SK-N-SH (cell line): ENCODE data around the gene RABEP2. TPM values are rescaled to one million over a fixed set of nuclear protein-coding genes. Genes with fewer than 3 reads are reported as not detected.
"Not testable (repeated sequence)": the region's sequence is repeated elsewhere in the genome, so short reads cannot be mapped to it uniquely, and the experiment has no call there.

ENCODE experiments used
- CTCF ChIA-PET: fragments of 300-600, 350-600 bp; formaldehyde crosslinking; extraction: SDS; loops from one replicate; lab custom pipeline; 2021; lab: Yijun Ruan, JAX
- POLR2A ChIA-PET: fragments of 350-600 bp; sonication (Branson Sonifier 250); formaldehyde crosslinking; extraction: SDS; loops from one replicate; lab custom pipeline; 2020; ENCODE audit warnings: antibody characterized with exemption, inconsistent platforms; lab: Yijun Ruan, JAX
- DNase-seq: peaks from one replicate; pipeline ENCODE4 v3.0.0; 2012
- H2AFZ ChIP-seq: fragments of 200-600 bp; sonication (generic); 2 replicates; pipeline ENCODE4 v1.8.1; 2016; ENCODE audit warnings: antibody characterized with exemption, mild to moderate bottlenecking, low read depth
- H3F3A ChIP-seq: fragments of 200-600 bp; sonication (generic); replicated peaks from 2 replicates; pipeline ENCODE3; 2016; ENCODE audit warnings: antibody characterized with exemption, mild to moderate bottlenecking; ENCODE audit not compliant: insufficient read depth
- H3K27ac ChIP-seq, 2 experiments: fragments of 200-500 bp in 1 of 2; fragments of 200-600 bp in 1 of 2; sonication (Bioruptor generic) in 1 of 2; sonication (generic), shearing (Covaris generic) in 1 of 2; 2 replicates each; pipeline versions ENCODE4 v1.5.1 to v1.6.1; 2014 to 2016; ENCODE audit warnings: low read depth in 2 of 2, inconsistent platforms in 1 of 2, low read length in 1 of 2, mild to moderate bottlenecking in 1 of 2, mixed read lengths in 1 of 2
- H3K27me3 ChIP-seq: fragments of 200-600 bp; sonication (generic), shearing (Covaris generic); 2 replicates; pipeline ENCODE4 v1.6.1; 2016; ENCODE audit warnings: mixed run types; ENCODE audit not compliant: insufficient read depth
- H3K36me3 ChIP-seq, 2 experiments: fragments of 200-500 bp in 1 of 2; fragments of 200-600 bp in 1 of 2; sonication (Bioruptor generic) in 1 of 2; sonication (generic) in 1 of 2; replicated peaks in 1 of 2; 2 replicates each; pipeline versions ENCODE3 to v1.5.1; 2014 to 2016; ENCODE audit warnings: low read length in 1 of 2, mild to moderate bottlenecking in 1 of 2; ENCODE audit not compliant: insufficient read depth in 2 of 2, control insufficient read depth in 1 of 2
- H3K4me1 ChIP-seq, 2 experiments: fragments of 200-500 bp in 1 of 2; fragments of 200-600 bp in 1 of 2; sonication (Bioruptor generic) in 1 of 2; sonication (generic), shearing (Covaris generic) in 1 of 2; 2 replicates each; pipeline versions ENCODE4 v1.5.1 to v1.6.1; 2014 to 2016; ENCODE audit warnings: low read depth in 1 of 2, low read length in 1 of 2, mixed run types in 1 of 2; ENCODE audit not compliant: insufficient read depth in 2 of 2, control insufficient read depth in 1 of 2
- H3K4me2 ChIP-seq: fragments of 200-600 bp; sonication (generic), shearing (Covaris generic); 2 replicates; pipeline ENCODE4 v1.6.1; 2017; ENCODE audit warnings: mixed run types
- H3K4me3 ChIP-seq, 2 experiments: fragments of 200-500 bp in 1 of 2; fragments of 200-600 bp in 1 of 2; sonication (Bioruptor generic) in 1 of 2; sonication (generic), shearing (Covaris generic) in 1 of 2; 2 replicates each; pipeline versions ENCODE4 v1.5.1 to v1.8.1; 2014 to 2016; ENCODE audit warnings: low read depth in 2 of 2, inconsistent platforms in 1 of 2, low read length in 1 of 2, mild to moderate bottlenecking in 1 of 2, mixed read lengths in 1 of 2, moderate library complexity in 1 of 2
- H3K79me2 ChIP-seq: fragments of 200-600 bp; sonication (generic); 2 replicates; pipeline ENCODE4 v1.8.1; 2017; ENCODE audit warnings: mild to moderate bottlenecking; ENCODE audit not compliant: insufficient read depth
- H3K9ac ChIP-seq: fragments of 200-600 bp; sonication (generic); 2 replicates; pipeline ENCODE4 v1.6.1; 2017; ENCODE audit warnings: mixed run types
- H3K9me2 ChIP-seq: fragments of 200-600 bp; sonication (generic); 2 replicates; pipeline ENCODE4 v1.6.1; 2017; ENCODE audit warnings: mixed run types
- H3K9me3 ChIP-seq: fragments of 200-600 bp; sonication (generic); 2 replicates; pipeline ENCODE4 v1.6.1; 2017; ENCODE audit warnings: mixed run types, mild to moderate bottlenecking, moderate library complexity
- H4K20me1 ChIP-seq: fragments of 200-600 bp; sonication (generic); 2 replicates; pipeline ENCODE4 v1.6.1; 2017; ENCODE audit warnings: mild to moderate bottlenecking, mixed run types; ENCODE audit not compliant: insufficient read depth
- EP300 ChIP-seq, 2 experiments: IDR thresholded peaks; 2 replicates each; pipeline versions ENCODE4 v1.4.0 to v1.6.1; 2012; ENCODE audit warnings: borderline replicate concordance in 1 of 2, low read depth in 1 of 2, low read length in 1 of 2
- FOSL2 ChIP-seq: IDR thresholded peaks from 2 replicates; pipeline ENCODE4 v1.4.0; 2012; ENCODE audit warnings: low read depth, mild to moderate bottlenecking, moderate library complexity, borderline replicate concordance
- FOXJ3 ChIP-seq: sonication (generic); formaldehyde crosslinking; IDR thresholded peaks from 2 replicates; pipeline ENCODE4 v1.5.1; 2020; ENCODE audit warnings: mild to moderate bottlenecking, missing genetic modification reagents
- FOXM1 ChIP-seq: IDR thresholded peaks from 2 replicates; pipeline ENCODE4 v1.4.0; 2012; ENCODE audit warnings: low read depth, mild to moderate bottlenecking
- GATA2 ChIP-seq: sonication (generic); formaldehyde crosslinking; IDR thresholded peaks from 2 replicates; pipeline ENCODE4 v1.5.0; 2020; ENCODE audit warnings: mild to moderate bottlenecking, missing genetic modification reagents
- MEF2A ChIP-seq: IDR thresholded peaks from 2 replicates; pipeline ENCODE4 v1.4.0; 2012; ENCODE audit warnings: low read depth, borderline replicate concordance
- NFIC ChIP-seq: IDR thresholded peaks from 2 replicates; pipeline ENCODE4 v1.4.0; 2012; ENCODE audit warnings: borderline replicate concordance
- NRF1 ChIP-seq: IDR thresholded peaks from 2 replicates; pipeline ENCODE4 v1.6.1; 2012; ENCODE audit warnings: low read depth, mild to moderate bottlenecking, low read length
- RXRA ChIP-seq: IDR thresholded peaks from 2 replicates; pipeline ENCODE4 v1.4.0; 2012; ENCODE audit warnings: low read depth, mild to moderate bottlenecking, borderline replicate concordance
- SIN3A ChIP-seq: IDR thresholded peaks from 2 replicates; pipeline ENCODE4 v1.6.1; 2012; ENCODE audit warnings: low read depth, mild to moderate bottlenecking, low read length, moderate library complexity, borderline replicate concordance
- TAF1 ChIP-seq: IDR thresholded peaks from 2 replicates; pipeline ENCODE4 v1.6.1; 2012; ENCODE audit warnings: low read depth, mild to moderate bottlenecking, low read length, moderate library complexity, borderline replicate concordance
- TCF12 ChIP-seq: IDR thresholded peaks from 2 replicates; pipeline ENCODE4 v1.4.0; 2012
- TEAD4 ChIP-seq: IDR thresholded peaks from 2 replicates; pipeline ENCODE4 v1.4.0; 2012; ENCODE audit warnings: mild to moderate bottlenecking, borderline replicate concordance; ENCODE audit not compliant: insufficient read depth
- YY1 ChIP-seq: IDR thresholded peaks from 2 replicates; pipeline ENCODE4 v1.4.0; 2012; ENCODE audit warnings: low read depth, mild to moderate bottlenecking
- WGBS: methylation state at CpG from one replicate; pipeline ENCODE4 v1.1.6; 2017; ENCODE audit warnings: low lambda C conversion rate; 5-methylcytosine and 5-hydroxymethylcytosine counted together
- polyA plus RNA-seq, 3 experiments: library from polyadenylated mRNA; depleted of rRNA; stranded (reverse); fragments of >200 nt; gene quantifications; 2 replicates each; pipeline ENCODE4 v1.2.3, GENCODE V29; 2012
- TF ChIP-seq, protein P1 (sequence below): fragments of 150-350 bp; IDR thresholded peaks from 2 replicates; pipeline ENCODE4 v1.6.1; 2016; ENCODE audit warnings: mild to moderate bottlenecking, low read depth, low read length
- TF ChIP-seq, protein P2 (sequence below): fragments of 200-600 bp; sonication (generic); IDR thresholded peaks from 2 replicates; pipeline ENCODE4 v1.6.1; 2017; ENCODE audit warnings: antibody characterized with exemption, mild to moderate bottlenecking, moderate library complexity

RABEP2 gene
- polyA plus RNA-seq, 1 of the 3 experiments (the other 2 are of a cell fraction), result 46.1 TPM

DNA sequence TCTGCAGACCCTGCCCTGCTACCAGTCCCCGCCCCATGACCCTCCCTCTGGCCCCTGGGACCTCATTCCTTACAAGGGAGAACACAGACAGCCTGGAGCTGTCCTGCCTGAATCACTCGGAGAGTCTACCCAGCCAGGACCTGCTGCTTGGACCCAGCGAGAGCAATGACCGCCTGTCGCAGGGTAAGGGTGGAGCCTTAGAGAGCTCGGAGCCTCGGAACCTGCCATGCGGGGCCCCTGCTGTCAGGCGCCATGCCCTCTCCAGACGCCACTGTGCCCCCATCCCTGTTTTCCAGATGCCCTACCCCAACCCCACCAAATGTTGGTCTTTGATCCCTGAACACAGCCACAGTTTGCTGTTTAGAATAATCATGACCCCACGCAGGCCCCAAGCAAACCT lies 55.8 kb downstream of the RABEP2 start:
- Histone ChIP-seq H3K9me3 (no peaks in the 10 kb centered on the region), H3K4me2 (no peak overlapping the region), H3K27me3 (no peaks in the 10 kb centered on the region), H4K20me1 (0 out of 2 replicates have a peak, but pooled peaks cover 5% of the 10 kb centered on the region), H3F3A (no peaks in the 10 kb centered on the region), H3K36me3 (peaks cover 12 to 64% of the 10 kb centered on the region in 2 experiments), H3K9ac (no peak overlapping the region), H3K4me1 (peaks cover 7 to 13% of the 10 kb centered on the region in 2 experiments; a peak in 2 of 4 replicates), H2AFZ (no peak overlapping the region), H3K27ac (no peak overlapping the region), H3K4me3 (no peak overlapping the region), H3K9me2 (no peaks in the 10 kb centered on the region), H3K79me2 (peaks cover 25% of the 10 kb centered on the region)
- ChIA-PET POLR2A (no interaction called here), CTCF (interaction anchor here (1.8 kb wide), 1 partner anchor 76 kb away, joined by 4 read pairs; no protein-coding TSS in a partner anchor)
- 97% methylated on average over 4 of the region's 11 CpGs for WGBS
- TF ChIP-seq, protein P1, sequence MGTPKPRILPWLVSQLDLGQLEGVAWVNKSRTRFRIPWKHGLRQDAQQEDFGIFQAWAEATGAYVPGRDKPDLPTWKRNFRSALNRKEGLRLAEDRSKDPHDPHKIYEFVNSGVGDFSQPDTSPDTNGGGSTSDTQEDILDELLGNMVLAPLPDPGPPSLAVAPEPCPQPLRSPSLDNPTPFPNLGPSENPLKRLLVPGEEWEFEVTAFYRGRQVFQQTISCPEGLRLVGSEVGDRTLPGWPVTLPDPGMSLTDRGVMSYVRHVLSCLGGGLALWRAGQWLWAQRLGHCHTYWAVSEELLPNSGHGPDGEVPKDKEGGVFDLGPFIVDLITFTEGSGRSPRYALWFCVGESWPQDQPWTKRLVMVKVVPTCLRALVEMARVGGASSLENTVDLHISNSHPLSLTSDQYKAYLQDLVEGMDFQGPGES, result no peak
- TF ChIP-seq YY1, result no peak
- TF ChIP-seq TEAD4, result no peak
- TF ChIP-seq EP300 (IDR thresholded peaks at IDR 0.05; ENCODE audit: borderline replicate concordance in 1 of 2, low read depth in 1 of 2, low read length in 1 of 2), result no peak
- no peak for TF ChIP-seq RXRA
- no peak for DNase-seq

DNA sequence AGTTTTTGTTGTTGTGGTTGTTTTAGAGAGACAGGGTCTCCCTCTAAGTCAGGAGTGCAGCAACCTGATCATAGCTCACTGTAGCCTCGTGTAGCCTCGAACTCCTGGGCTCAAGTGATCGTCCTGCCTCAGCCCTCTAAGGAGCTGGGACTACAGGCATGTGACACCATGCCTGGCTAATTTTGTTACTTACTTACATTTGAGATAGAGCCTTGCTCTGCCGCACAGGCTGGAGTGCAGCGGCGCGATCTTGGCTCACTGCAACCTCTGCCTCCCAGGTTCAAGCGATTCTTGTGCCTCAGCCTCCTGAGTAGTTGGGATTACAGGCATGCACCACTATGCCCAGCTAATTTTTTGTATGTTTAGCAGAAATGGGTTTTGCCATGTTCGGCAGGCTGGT lies 57.4 kb downstream of the RABEP2 start:
- H3K9ac ChIP-seq, H4K20me1 ChIP-seq, H3K9me2 ChIP-seq, H3K4me3 ChIP-seq, H3K27me3 ChIP-seq, POLR2A ChIA-PET, H3K4me2 ChIP-seq, DNase-seq, H2AFZ ChIP-seq, H3K27ac ChIP-seq, H3F3A ChIP-seq, H3K9me3 ChIP-seq: not testable (repeated sequence)
- WGBS, result 90% methylated on average over 8 of the region's 9 CpGs
- Histone ChIP-seq H3K79me2 (peaks cover 40% of the 10 kb centered on the region), H3K36me3 (peaks cover 12 to 48% of the 10 kb centered on the region in 2 experiments), H3K4me1 (peaks cover 7 to 13% of the 10 kb centered on the region in 2 experiments; a peak in 2 of 4 replicates)
- CTCF ChIA-PET, result interaction anchor here (2.0 kb wide), 1 partner anchor 78 kb away, joined by 5 read pairs; no protein-coding TSS in a partner anchor

DNA sequence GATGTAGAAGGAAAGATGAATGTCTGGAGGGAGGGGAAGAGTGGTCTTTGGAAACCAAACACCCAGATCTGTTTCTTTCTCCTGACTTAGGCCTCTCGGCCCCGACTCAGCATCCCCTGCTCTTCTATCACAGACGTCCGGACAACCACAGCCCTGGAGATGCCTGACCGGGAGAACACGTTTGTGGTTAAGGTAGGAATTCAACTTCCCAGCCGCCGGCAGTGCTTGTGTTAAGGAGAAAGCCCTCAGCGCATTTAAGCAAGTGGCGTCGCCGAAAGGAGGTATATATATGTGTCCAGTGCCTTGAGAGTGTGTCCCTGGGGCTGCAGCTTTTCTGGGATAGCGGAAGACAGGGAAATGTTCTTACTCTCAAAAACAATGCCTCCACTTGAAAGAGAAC lies 57.8 kb downstream of the RABEP2 start:
- peaks cover 12 to 44% of the 10 kb centered on the region in 2 experiments for H3K36me3 ChIP-seq
- H3K9me2 ChIP-seq, result no peaks in the 10 kb centered on the region
- no peak overlapping the region for H3K9ac ChIP-seq
- H3K27ac ChIP-seq, result no peak overlapping the region
- WGBS, result 95% methylated on average over 13 of the region's 13 CpGs
- H3K9me3 ChIP-seq, result no peaks in the 10 kb centered on the region
- no peaks in the 10 kb centered on the region for H3F3A ChIP-seq
- DNase-seq, result no peak
- H3K79me2 ChIP-seq, result peaks cover 44% of the 10 kb centered on the region
- H3K4me3 ChIP-seq, result no peak overlapping the region
- 0 out of 2 replicates have a peak, but pooled peaks cover 5% of the 10 kb centered on the region for H4K20me1 ChIP-seq
- POLR2A ChIA-PET, result no interaction called here
- no peaks in the 10 kb centered on the region for H3K27me3 ChIP-seq
- no peak overlapping the region for H2AFZ ChIP-seq
- no peak overlapping the region for H3K4me2 ChIP-seq
- TF ChIP-seq TCF12 (no peak), TEAD4 (no peak), FOXJ3 (CRISPR knock-in tag) (no peak), GATA2 (CRISPR knock-in tag) (no peak), TAF1 (no peak), SIN3A (no peak), FOSL2 (no peak), MEF2A (no peak), NRF1 (no peak), YY1 (no peak), NFIC (no peak), FOXM1 (no peak)
- TF ChIP-seq, protein P2, sequence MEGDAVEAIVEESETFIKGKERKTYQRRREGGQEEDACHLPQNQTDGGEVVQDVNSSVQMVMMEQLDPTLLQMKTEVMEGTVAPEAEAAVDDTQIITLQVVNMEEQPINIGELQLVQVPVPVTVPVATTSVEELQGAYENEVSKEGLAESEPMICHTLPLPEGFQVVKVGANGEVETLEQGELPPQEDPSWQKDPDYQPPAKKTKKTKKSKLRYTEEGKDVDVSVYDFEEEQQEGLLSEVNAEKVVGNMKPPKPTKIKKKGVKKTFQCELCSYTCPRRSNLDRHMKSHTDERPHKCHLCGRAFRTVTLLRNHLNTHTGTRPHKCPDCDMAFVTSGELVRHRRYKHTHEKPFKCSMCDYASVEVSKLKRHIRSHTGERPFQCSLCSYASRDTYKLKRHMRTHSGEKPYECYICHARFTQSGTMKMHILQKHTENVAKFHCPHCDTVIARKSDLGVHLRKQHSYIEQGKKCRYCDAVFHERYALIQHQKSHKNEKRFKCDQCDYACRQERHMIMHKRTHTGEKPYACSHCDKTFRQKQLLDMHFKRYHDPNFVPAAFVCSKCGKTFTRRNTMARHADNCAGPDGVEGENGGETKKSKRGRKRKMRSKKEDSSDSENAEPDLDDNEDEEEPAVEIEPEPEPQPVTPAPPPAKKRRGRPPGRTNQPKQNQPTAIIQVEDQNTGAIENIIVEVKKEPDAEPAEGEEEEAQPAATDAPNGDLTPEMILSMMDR, result no peak
- peaks cover 9 to 13% of the 10 kb centered on the region in 2 experiments; a peak in 3 of 4 replicates for H3K4me1 ChIP-seq
- CTCF ChIA-PET, result interaction anchor here (2.0 kb wide), 1 partner anchor 78 kb away, joined by 5 read pairs; no protein-coding TSS in a partner anchor
